GM12865 (cell line): ENCODE data around the gene ACHE.

Experiments used
- DNase-seq: peaks from one replicate; pipeline ENCODE4 v3.0.0; 2010; ENCODE audit warnings: low read depth
- H3K4me3 ChIP-seq: 2 replicates; pipeline ENCODE4 v1.5.1; 2011; ENCODE audit warnings: mild to moderate bottlenecking, low read depth, low read length, control low read depth
- CTCF ChIP-seq: IDR thresholded peaks from 2 replicates; pipeline ENCODE4 v1.5.1; 2011; ENCODE audit warnings: low read length, control low read depth, low read depth, inconsistent platforms; ENCODE audit not compliant: insufficient read depth; ENCODE audit errors: missing control alignments

The ACHE gene

GRCh38 chr7:100865372-100865911 is 30.2 kb downstream of the ACHE start:
- no peak for TF ChIP-seq CTCF
- H3K4me3 ChIP-seq, result no peak overlapping the region
- DNase-seq, result no peak

GRCh38 chr7:100864263-100864845 is 31.3 kb downstream of the ACHE start:
- H3K4me3 ChIP-seq, result no peak overlapping the region
- TF ChIP-seq CTCF, result no peak
- no peak for DNase-seq

- TF ChIP-seq CTCF, result no peak
- no peak for DNase-seq
- no peak overlapping the region for H3K4me3 ChIP-seq
Measured at GRCh38 chr7:100863406-100863950, 32.2 kb downstream of the ACHE start.

- no peak overlapping the region for H3K4me3 ChIP-seq
- no peak for TF ChIP-seq CTCF
- no peak for DNase-seq
Measured at GRCh38 chr7:100861616-100861985, 34.1 kb downstream of the ACHE start.

- DNase-seq, result no peak
- no peak overlapping the region for H3K4me3 ChIP-seq
- TF ChIP-seq CTCF, result no peak
Measured at GRCh38 chr7:100860702-100861615, 34.7 kb downstream of the ACHE start.

GRCh38 chr7:100859856-100860255 is 35.8 kb downstream of the ACHE start:
- no peak for DNase-seq
- no peak for TF ChIP-seq CTCF

More at GRCh38 chr7:100859856-100860255, 35.8 kb downstream of the ACHE start:
- no peak overlapping the region for H3K4me3 ChIP-seq
